Esophagus squamous epithelium (tissue), 5 donors: ENCODE measurements around the gene TIAL1. TPM values are rescaled to one million over a fixed set of nuclear protein-coding genes. Genes with fewer than 3 reads are reported as not detected.
A peak's percentile ranks its signal among the peaks of the same experiment; 100 is the strongest.

Source experiments
- DNase-seq: peaks from one replicate; lab custom pipeline; 2025; lab: John Stamatoyannopoulos, UW
- H3K27ac ChIP-seq, 4 donors: fragments of 200-600 bp; sonication (generic); one replicate each; pipeline ENCODE4 v1.5.1; 2016 to 2019; ENCODE audit warnings: mild to moderate bottlenecking in 1 of 4
- H3K27me3 ChIP-seq, 4 donors: fragments of 200-600 bp; sonication (generic); 1 replicate in 3 of 4; 2 replicates in 1 of 4; pipeline versions ENCODE4 v1.5.1 to v1.6.0; 2017 to 2021; ENCODE audit warnings: antibody characterized with exemption in 1 of 4
- H3K36me3 ChIP-seq, 3 donors: fragments of 200-600 bp; sonication (generic); one replicate each; pipeline ENCODE4 v1.5.1; 2016 to 2019
- H3K4me1 ChIP-seq, 3 donors: fragments of 200-600 bp; sonication (generic); one replicate each; pipeline ENCODE4 v1.5.1; 2017 to 2019
- H3K4me3 ChIP-seq, 4 donors: fragments of 200-600 bp; sonication (generic); 1 replicate in 3 of 4; 2 replicates in 1 of 4; pipeline ENCODE4 v1.5.1; 2016 to 2019; ENCODE audit warnings: mild to moderate bottlenecking in 2 of 4, moderate library complexity in 1 of 4
- H3K9me3 ChIP-seq, 3 donors: fragments of 200-600 bp; sonication (generic); one replicate each; pipeline ENCODE4 v1.5.1; 2016 to 2019
- POLR2A ChIP-seq, 4 donors: fragments of 450-650 bp; IDR thresholded peaks; one replicate each; pipeline ENCODE4 v1.6.1; 2017; ENCODE audit warnings: antibody characterized with exemption in 4 of 4, mild to moderate bottlenecking in 4 of 4, moderate library complexity in 3 of 4
- WGBS, 2 donors: methylation state at CpG; one replicate each; pipeline ENCODE4 v1.1.5; 2018; 5-methylcytosine and 5-hydroxymethylcytosine counted together
- intact Hi-C: fragments of 100-400 bp; cut with DNase I; formaldehyde crosslinking; loops from one replicate; pipeline ENCODE4 v1.15.0; 2022
- total RNA-seq, 4 donors: library from RNA; depleted of rRNA; stranded (reverse); fragments of >200 nt; gene quantifications; one replicate each; pipeline ENCODE4 v1.1.0, GENCODE V29; 2016
- TF ChIP-seq, protein P1 (sequence below), 6 experiments: fragments of 450-650 bp in 4 of 6; fragments of 200-600 bp in 2 of 6; sonication (generic) in 2 of 6; IDR thresholded peaks; one replicate each; pipeline ENCODE4 v1.5.1; 2016 to 2019; ENCODE audit warnings: antibody characterized with exemption in 6 of 6, mild to moderate bottlenecking in 4 of 6, moderate library complexity in 4 of 6
- donor health status: DM: yes; HTN: yes; CAD: no.

The TIAL1 gene
- total RNA-seq, 4 donors from 2014 or later = 50.1 to 84.5 (median 65.2) TPM

DNA sequence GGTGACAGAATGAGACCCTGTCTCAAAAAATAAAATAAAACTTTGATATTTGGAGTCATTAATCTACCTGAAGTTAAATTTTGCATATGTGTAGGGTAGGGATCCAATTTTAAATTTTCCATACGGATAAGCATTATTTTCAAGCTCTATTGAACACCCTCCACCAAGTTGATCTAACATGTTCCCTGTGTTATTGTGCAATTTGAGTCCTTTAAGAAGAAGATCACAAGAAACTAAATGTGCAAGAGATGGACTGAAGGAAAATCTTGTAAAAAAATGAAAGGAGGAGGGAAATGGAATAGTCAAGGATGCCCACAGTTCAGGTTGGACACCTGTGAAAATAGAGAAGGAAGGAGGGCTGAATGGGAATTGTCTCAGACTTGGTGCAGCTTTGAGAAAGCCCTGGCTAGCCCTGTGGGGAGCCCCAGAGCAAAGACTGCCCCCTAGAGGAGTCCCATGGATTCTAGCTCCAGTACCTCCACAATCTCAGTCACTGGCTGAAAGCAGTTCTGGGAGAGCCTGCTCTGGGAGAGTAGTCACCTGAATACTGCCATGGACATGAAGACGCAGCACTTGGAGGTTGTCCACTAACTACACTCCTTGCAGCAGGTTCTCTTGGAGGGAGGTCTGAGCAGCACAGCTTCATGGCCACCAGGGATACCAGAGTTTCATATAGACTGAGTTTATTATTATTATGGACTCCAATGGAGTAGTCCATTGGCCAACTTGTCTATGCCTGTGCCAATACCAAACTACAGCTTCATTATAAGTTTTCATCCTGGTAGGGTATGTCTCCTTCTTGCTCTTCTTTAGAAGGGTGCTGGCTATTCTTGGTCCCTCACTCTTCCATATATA is 5.7 kb upstream of the TIAL1 start:
- DNase-seq = no peak
- intact Hi-C loops = no loop called here
- no peaks in the 10 kb centered on the region for H3K27me3 ChIP-seq
- WGBS, 2 donors = 40 to 78% methylated on average over 2 of the region's 2 CpGs
- no peaks in the 10 kb centered on the region for H3K36me3 ChIP-seq
- TF ChIP-seq POLR2A (IDR thresholded peaks at IDR 0.05) = no peak
- TF ChIP-seq, protein P1, sequence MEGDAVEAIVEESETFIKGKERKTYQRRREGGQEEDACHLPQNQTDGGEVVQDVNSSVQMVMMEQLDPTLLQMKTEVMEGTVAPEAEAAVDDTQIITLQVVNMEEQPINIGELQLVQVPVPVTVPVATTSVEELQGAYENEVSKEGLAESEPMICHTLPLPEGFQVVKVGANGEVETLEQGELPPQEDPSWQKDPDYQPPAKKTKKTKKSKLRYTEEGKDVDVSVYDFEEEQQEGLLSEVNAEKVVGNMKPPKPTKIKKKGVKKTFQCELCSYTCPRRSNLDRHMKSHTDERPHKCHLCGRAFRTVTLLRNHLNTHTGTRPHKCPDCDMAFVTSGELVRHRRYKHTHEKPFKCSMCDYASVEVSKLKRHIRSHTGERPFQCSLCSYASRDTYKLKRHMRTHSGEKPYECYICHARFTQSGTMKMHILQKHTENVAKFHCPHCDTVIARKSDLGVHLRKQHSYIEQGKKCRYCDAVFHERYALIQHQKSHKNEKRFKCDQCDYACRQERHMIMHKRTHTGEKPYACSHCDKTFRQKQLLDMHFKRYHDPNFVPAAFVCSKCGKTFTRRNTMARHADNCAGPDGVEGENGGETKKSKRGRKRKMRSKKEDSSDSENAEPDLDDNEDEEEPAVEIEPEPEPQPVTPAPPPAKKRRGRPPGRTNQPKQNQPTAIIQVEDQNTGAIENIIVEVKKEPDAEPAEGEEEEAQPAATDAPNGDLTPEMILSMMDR (IDR thresholded peaks at IDR 0.05) = peak in 4 of 6 experiments; percentile 27 to 54 (median 39)
- peaks cover 2 to 5% (median 3%) of the 10 kb centered on the region in 3 donors for H3K4me1 ChIP-seq
- no peak overlapping the region for H3K27ac ChIP-seq
- no peaks in the 10 kb centered on the region for H3K9me3 ChIP-seq
- H3K4me3 ChIP-seq = no peak overlapping the region

DNA sequence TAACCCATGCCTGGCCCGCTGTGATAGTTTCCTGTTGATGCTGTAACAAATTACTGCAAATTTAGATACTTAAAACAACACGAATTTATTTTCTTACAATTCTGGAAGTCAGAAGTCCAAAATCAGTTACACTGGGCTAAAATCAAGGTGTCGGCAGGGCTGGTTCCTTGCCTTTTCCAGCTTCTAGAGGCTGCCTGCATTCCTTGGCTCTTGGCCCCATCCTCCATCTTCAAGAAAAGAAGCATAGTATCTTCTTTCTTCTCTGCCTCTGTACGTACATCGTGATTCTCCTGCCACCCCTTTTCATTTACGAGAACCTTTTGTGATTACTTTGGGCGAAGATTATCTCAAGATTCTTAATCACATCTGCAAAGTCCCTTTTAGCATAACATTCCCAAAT is 1.6 kb upstream of the TIAL1 start:
- Histone ChIP-seq H3K9me3 (no peaks in the 10 kb centered on the region), H3K36me3 (peaks cover 0 to 6% (median 0%) of the 10 kb centered on the region in 3 donors), H3K4me1 (peaks cover 16 to 31% (median 24%) of the 10 kb centered on the region in 3 donors), H3K27ac (no peak overlapping the region), H3K27me3 (no peaks in the 10 kb centered on the region), H3K4me3 (no peak overlapping the region)
- no peak for DNase-seq
- 90 to 97% methylated on average over 7 of the region's 7 CpGs for WGBS, 2 donors
- intact Hi-C loops = no loop called here
- TF ChIP-seq POLR2A (IDR thresholded peaks at IDR 0.05) = no peak

DNA sequence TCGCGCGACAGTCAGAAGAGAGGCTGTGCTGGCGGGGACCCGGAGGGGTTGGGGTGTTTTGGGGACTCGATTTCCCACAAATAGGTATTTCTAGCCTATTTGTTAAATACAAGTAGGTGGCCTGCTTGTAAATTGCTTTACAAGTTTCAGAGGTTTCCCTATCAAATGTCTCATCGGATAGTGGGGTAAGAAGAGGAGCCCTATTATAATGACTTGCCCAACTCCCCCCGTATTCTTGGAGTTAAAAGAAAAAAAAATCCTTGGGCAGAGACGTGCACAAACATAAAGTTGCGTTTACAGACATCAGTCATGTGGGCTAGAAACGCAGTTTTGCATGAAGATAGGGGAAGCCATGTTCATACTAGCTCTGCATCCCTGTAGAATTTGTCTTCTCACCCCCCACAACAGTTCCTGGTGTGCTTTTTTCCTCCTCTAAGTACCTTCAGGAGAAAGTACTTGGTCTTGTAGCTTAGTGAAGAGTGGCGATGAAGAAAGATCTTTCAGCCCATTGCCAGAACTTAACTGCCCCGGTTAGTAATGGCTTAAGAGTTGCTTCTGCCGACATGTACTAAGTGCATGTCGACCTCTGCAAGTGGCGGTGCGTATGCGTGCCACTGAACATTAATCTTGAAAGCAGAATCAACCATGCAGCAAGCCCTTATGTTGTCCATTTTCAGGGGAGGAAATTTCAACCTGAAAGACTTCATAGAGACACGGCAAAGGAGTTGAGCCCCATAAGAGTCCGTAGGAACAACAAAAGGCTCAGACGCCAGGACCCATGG is 832 bp upstream of the TIAL1 start:
- peaks cover 0 to 6% (median 0%) of the 10 kb centered on the region in 3 donors for H3K36me3 ChIP-seq
- H3K4me1 ChIP-seq = peaks cover 23 to 39% (median 30%) of the 10 kb centered on the region in 3 donors
- 47 to 56% methylated on average over 15 to 19 of the region's 21 CpGs for WGBS, 2 donors
- intact Hi-C loops = no loop called here
- peak overlapping the region; percentile 95 to 100 (median 96) for H3K27ac ChIP-seq
- no peaks in the 10 kb centered on the region for H3K9me3 ChIP-seq
- no peak for DNase-seq
- TF ChIP-seq POLR2A (IDR thresholded peaks at IDR 0.05) = no peak
- TF ChIP-seq, protein P1 (IDR thresholded peaks at IDR 0.05) = no peak
- H3K4me3 ChIP-seq = peak overlapping the region; percentile 72 to 96 (median 86)
- H3K27me3 ChIP-seq = no peaks in the 10 kb centered on the region

DNA sequence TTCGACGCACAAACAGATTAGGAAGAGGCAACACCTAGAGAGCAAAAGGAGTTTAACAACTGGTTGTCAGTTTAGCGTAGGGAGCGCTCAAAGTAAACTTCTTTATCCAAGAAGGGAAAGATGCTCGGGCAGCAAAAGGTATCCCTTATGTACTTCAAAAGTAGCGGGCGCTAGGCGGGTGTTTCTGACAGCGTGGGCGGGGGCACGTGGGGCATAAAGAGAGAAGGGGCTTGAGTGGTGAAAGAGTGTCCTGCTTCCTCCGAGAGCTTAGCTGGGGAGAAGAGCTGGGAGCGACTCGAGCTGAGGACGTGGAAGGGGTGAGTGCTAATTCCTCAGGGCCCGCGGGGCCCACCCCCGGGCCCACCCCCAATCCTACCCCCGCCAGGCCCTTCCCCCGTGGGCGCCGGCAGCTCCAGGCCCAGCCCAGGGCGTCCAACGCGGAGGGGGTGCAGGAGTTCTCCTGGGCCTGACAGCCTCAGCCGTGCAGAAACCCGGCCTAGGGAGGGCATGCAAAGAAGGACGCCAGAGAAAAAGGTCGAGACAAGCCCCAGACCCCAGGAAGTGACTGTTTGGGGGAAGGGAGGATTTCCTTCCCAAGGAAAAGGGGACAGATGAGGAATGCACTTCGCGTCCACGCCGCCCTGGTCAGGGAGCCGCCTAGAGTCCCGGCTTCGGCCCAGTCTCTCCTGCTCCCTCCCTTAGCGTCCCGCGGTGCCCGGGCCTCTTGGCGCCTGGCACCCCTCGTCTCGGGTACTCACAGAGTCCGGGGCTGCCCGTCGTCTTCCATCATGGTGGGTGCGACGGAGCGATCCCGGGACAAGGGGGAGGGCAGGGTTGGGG is 868 bp downstream of the TIAL1 start:
- H3K9me3 ChIP-seq = no peaks in the 10 kb centered on the region
- no peaks in the 10 kb centered on the region for H3K27me3 ChIP-seq
- no peak for TF ChIP-seq POLR2A (IDR thresholded peaks at IDR 0.05)
- TF ChIP-seq, protein P1 (IDR thresholded peaks at IDR 0.05) = no peak
- peak overlapping the region; percentile 72 to 96 (median 86) for H3K4me3 ChIP-seq
- peaks cover 26 to 52% (median 40%) of the 10 kb centered on the region in 3 donors for H3K4me1 ChIP-seq
- H3K27ac ChIP-seq = peak overlapping the region; percentile 95 to 100 (median 96)
- DNase-seq = no peak
- intact Hi-C loops = no loop called here
- WGBS, 2 donors = 0% methylated on average over 27 to 37 of the region's 50 CpGs
- H3K36me3 ChIP-seq = peaks cover 0 to 9% (median 0%) of the 10 kb centered on the region in 3 donors

DNA sequence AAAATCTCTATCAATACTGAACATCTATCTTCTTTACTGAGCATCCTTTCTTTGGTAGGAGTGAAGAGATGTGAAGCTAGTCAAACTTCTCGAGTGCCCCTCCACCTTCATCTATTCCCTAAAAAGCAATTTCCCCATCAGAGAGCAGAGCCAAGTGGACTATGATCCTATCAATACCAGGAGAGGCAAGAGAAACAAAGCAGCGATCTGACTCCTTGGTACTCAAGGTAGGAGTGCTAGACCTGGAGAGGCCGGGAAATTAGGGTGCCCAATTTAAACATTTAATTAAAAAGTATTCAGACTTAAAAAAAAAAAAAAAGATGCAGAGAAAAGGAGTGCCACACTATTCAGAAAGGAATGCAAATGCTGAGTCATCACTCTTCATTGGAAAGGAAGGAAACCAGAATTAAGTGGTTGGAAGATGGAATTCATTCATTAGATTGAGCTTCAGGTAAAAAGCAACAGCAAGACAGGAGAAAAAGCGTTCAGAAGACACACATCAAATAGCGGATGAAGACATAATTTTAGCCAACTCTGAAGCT is 1.6 kb downstream of the TIAL1 start:
- DNase-seq = no peak
- no peaks in the 10 kb centered on the region for H3K9me3 ChIP-seq
- intact Hi-C loops = no loop called here
- H3K36me3 ChIP-seq = peaks cover 0 to 16% (median 0%) of the 10 kb centered on the region in 3 donors
- no peaks in the 10 kb centered on the region for H3K27me3 ChIP-seq
- 13 to 20% methylated on average over 5 of the region's 5 CpGs for WGBS, 2 donors
- peak overlapping the region; percentile 95 to 100 (median 96) for H3K27ac ChIP-seq
- H3K4me3 ChIP-seq = peak overlapping the region; percentile 72 to 96 (median 86)
- TF ChIP-seq, protein P1 (IDR thresholded peaks at IDR 0.05) = no peak
- TF ChIP-seq POLR2A (IDR thresholded peaks at IDR 0.05) = no peak
- H3K4me1 ChIP-seq = peaks cover 26 to 52% (median 40%) of the 10 kb centered on the region in 3 donors
